MM.1S (cell line): ENCODE data around the gene RNF14.
"Not testable (repeated sequence)": the region's sequence is repeated elsewhere in the genome, so short reads cannot be mapped to it uniquely, and the experiment has no call there.

ENCODE experiments used
- EZH2 ChIP-seq: fragments of 300-600 bp; sonication (generic); optimal IDR thresholded peaks from 2 replicates; pipeline ENCODE3; 2017; ENCODE audit warnings: low read depth, mild to moderate bottlenecking, antibody characterized with exemption, low read length, mixed read lengths
- TF ChIP-seq, protein P1 (sequence below): fragments of 300-600 bp; sonication (generic); IDR thresholded peaks from 2 replicates; pipeline ENCODE4 v1.5.1; 2016; ENCODE audit warnings: antibody characterized with exemption, low read length, mixed read lengths

DNA sequence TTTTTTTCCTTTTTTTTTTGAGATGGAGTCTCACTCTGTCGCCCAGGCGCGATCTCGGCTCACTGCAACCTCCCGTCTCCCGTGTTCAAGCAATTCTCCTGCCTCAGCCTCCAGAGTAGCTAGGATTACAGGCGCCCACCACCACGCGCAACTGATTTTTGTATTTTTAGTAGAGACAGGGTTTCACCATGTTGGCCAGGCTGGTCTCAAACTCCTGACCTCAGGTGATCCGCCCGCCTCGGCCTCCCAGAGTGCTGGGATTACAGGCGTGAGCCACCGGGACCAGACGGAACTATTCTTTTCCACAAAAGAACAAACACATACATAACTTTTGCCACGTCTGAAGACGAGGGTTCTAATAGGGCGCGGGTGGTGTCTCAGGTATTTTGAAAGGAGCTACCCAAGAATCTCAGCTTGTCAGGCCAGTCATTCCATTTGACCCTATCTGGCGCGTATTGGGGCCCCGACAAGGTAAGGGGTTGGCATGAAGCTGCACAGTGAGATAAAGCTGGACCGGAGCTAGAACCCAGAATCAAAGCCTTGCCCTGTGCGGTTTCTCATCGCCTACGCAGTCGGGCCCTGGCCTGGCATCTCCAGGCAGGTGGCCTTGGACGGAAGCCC is 46.0 kb upstream of the RNF14 start:
- TF ChIP-seq, protein P1, sequence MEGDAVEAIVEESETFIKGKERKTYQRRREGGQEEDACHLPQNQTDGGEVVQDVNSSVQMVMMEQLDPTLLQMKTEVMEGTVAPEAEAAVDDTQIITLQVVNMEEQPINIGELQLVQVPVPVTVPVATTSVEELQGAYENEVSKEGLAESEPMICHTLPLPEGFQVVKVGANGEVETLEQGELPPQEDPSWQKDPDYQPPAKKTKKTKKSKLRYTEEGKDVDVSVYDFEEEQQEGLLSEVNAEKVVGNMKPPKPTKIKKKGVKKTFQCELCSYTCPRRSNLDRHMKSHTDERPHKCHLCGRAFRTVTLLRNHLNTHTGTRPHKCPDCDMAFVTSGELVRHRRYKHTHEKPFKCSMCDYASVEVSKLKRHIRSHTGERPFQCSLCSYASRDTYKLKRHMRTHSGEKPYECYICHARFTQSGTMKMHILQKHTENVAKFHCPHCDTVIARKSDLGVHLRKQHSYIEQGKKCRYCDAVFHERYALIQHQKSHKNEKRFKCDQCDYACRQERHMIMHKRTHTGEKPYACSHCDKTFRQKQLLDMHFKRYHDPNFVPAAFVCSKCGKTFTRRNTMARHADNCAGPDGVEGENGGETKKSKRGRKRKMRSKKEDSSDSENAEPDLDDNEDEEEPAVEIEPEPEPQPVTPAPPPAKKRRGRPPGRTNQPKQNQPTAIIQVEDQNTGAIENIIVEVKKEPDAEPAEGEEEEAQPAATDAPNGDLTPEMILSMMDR, result not testable (repeated sequence)
- TF ChIP-seq EZH2, result not testable (repeated sequence)
